Superior temporal gyrus (tissue), 1 donor: ENCODE measurements around the gene CCNG1.
"Not testable (repeated sequence)": the region's sequence is repeated elsewhere in the genome, so short reads cannot be mapped to it uniquely, and the experiment has no call there.

Experiments
- DNase-seq: peaks from one replicate; pipeline ENCODE4 v3.0.0-alpha.2; 2016; ENCODE audit errors: extremely low spot score

Gene CCNG1

GRCh38 chr5:163444526-163444925 lies 7.1 kb downstream of the CCNG1 start:
- no peak for DNase-seq

- no peak for DNase-seq
Observed at GRCh38 chr5:163445345-163445744, 8.0 kb downstream of the CCNG1 start.

GRCh38 chr5:163447191-163447590 lies 9.8 kb downstream of the CCNG1 start:
- no peak for DNase-seq

- no peak for DNase-seq
Observed at GRCh38 chr5:163447875-163448274, 10.5 kb downstream of the CCNG1 start.

- no peak for DNase-seq
Observed at GRCh38 chr5:163448491-163448890, 11.1 kb downstream of the CCNG1 start.

GRCh38 chr5:163451489-163451888 lies 14.1 kb downstream of the CCNG1 start:
- DNase-seq = no peak

- DNase-seq = no peak
Observed at GRCh38 chr5:163453705-163454104, 16.3 kb downstream of the CCNG1 start.

- DNase-seq = not testable (repeated sequence)
Observed at GRCh38 chr5:163455406-163455805, 18.0 kb downstream of the CCNG1 start.

- DNase-seq = no peak
Observed at GRCh38 chr5:163456029-163456589, 18.7 kb downstream of the CCNG1 start.

- peak; percentile 57 for DNase-seq
Observed at GRCh38 chr5:163456840-163457239, 19.4 kb downstream of the CCNG1 start.

GRCh38 chr5:163458778-163459385 lies 21.5 kb downstream of the CCNG1 start:
- no peak for DNase-seq

GRCh38 chr5:163459462-163459818 lies 22.0 kb downstream of the CCNG1 start:
- no peak for DNase-seq

- DNase-seq = peak; percentile 99
Observed at GRCh38 chr5:163459819-163460561, 22.6 kb downstream of the CCNG1 start, which contains the start of gene NUDCD2. Gene NUDCD2, minus strand, starts transcription at chr5:163460102. Its CDS starts 52 bp downstream, at chr5:163460050.

- no peak for DNase-seq
Observed at GRCh38 chr5:163460562-163461171, 23.3 kb downstream of the CCNG1 start, which contains the start of gene HMMR. Gene HMMR, plus strand, starts transcription at chr5:163460632. Its CDS starts 61 bp downstream, at chr5:163460693.

GRCh38 chr5:163463063-163463435 lies 25.7 kb downstream of the CCNG1 start:
- no peak for DNase-seq

- DNase-seq = no peak
Observed at GRCh38 chr5:163467682-163468081, 30.3 kb downstream of the CCNG1 start.

GRCh38 chr5:163473635-163474243 lies 36.3 kb downstream of the CCNG1 start:
- DNase-seq = no peak

GRCh38 chr5:163475411-163475810 lies 38.0 kb downstream of the CCNG1 start:
- no peak for DNase-seq

GRCh38 chr5:163478126-163478981 lies 41.0 kb downstream of the CCNG1 start:
- DNase-seq = no peak

- DNase-seq = no peak
Observed at GRCh38 chr5:163478982-163479271, 41.5 kb downstream of the CCNG1 start.

GRCh38 chr5:163489055-163489744 lies 51.8 kb downstream of the CCNG1 start:
- no peak for DNase-seq
